Measurements from ENCODE around the gene CDKL4.

The CDKL4 gene

GRCh38 chr2:39243469-39244123, at the start of gene CDKL4:
TSS of gene CDKL4 (minus strand) at chr2:39243970.
- Histone ChIP-seq H3K36me3 (ENCODE audit: control insufficient read depth in 2 of 2, insufficient read depth in 1 of 2, low read length in 2 of 2) (peaks cover 2% of the 10 kb centered on the region in 2 experiments; a peak in 2 of 3 replicates), H3K27ac (ENCODE audit: extremely low read depth, low read depth, low read length) (no peak within 1 kb of the TSS), H3K9me3 (ENCODE audit: control insufficient read depth, insufficient read depth, low read depth, low read length) (no peaks in the 10 kb centered on the region), H3K4me1 (ENCODE audit: control insufficient read depth, insufficient read depth, low read length) (no peaks in the 10 kb centered on the region), H3K4me3 (ENCODE audit: low read depth, low read length) (no peak within 1 kb of the TSS)
- POLR2A ChIA-PET, result no interaction called here
- CTCF ChIA-PET, result no interaction called here
- TF ChIP-seq ZBTB7A (tag by site-specific recombination; IDR thresholded peaks at IDR 0.05; ENCODE audit: low read depth) (no peak), ZNF350 (tag by site-specific recombination; IDR thresholded peaks at IDR 0.05) (no peak), SP7 (tag by site-specific recombination; IDR thresholded peaks at IDR 0.05) (no peak)

- TF ChIP-seq ZNF596 (tag by site-specific recombination; IDR thresholded peaks at IDR 0.05) (no peak), ZNF114 (tag by site-specific recombination; IDR thresholded peaks at IDR 0.05) (no peak), ZNF830 (tag by site-specific recombination; IDR thresholded peaks at IDR 0.05; ENCODE audit: low read depth) (no peak), ZNF585B (tag by site-specific recombination; IDR thresholded peaks at IDR 0.05) (no peak), ZNF513 (tag by site-specific recombination; IDR thresholded peaks at IDR 0.05) (no peak), ZNF510 (tag by site-specific recombination; IDR thresholded peaks at IDR 0.05; ENCODE audit: insufficient replicate concordance) (no peak), ZSCAN4 (tag by site-specific recombination; IDR thresholded peaks at IDR 0.05) (no peak), HIC1 (tag by site-specific recombination; IDR thresholded peaks at IDR 0.05) (no peak)
- Histone ChIP-seq H3K4me1 (ENCODE audit: control insufficient read depth, insufficient read depth, low read length) (no peaks in the 10 kb centered on the region), H3K27ac (ENCODE audit: extremely low read depth, low read depth, low read length) (no peak overlapping the region), H3K4me3 (ENCODE audit: low read depth, low read length) (no peak overlapping the region), H3K36me3 (ENCODE audit: control insufficient read depth in 2 of 2, insufficient read depth in 1 of 2, low read length in 2 of 2) (peaks cover 21 to 35% of the 10 kb centered on the region in 2 experiments), H3K9me3 (ENCODE audit: control insufficient read depth, insufficient read depth, low read depth, low read length) (no peaks in the 10 kb centered on the region)
- POLR2A ChIA-PET, result no interaction called here
- CTCF ChIA-PET, result interaction anchor here (0.7 kb wide), 1 partner anchor 21 kb away, joined by 4 read pairs; no protein-coding TSS in a partner anchor
These were observed 46.7 kb upstream of the CDKL4 start for GRCh38 chr2:39290433-39290832.

- H3K9me3 ChIP-seq (ENCODE audit: control insufficient read depth, insufficient read depth, low read depth, low read length), result no peaks in the 10 kb centered on the region
- no peaks in the 10 kb centered on the region for H3K4me1 ChIP-seq (ENCODE audit: control insufficient read depth, insufficient read depth, low read length)
- no peak overlapping the region for H3K27ac ChIP-seq (ENCODE audit: extremely low read depth, low read depth, low read length)
- no peak overlapping the region for H3K4me3 ChIP-seq (ENCODE audit: low read depth, low read length)
- ChIA-PET POLR2A (no interaction called here), CTCF (interaction anchor here (0.7 kb wide), 1 partner anchor 20 kb away, joined by 4 read pairs; no protein-coding TSS in a partner anchor)
- H3K36me3 ChIP-seq (ENCODE audit: control insufficient read depth in 2 of 2, insufficient read depth in 1 of 2, low read length in 2 of 2), result peaks cover 21 to 35% of the 10 kb centered on the region in 2 experiments
- TF ChIP-seq TSHZ1 (tag by site-specific recombination; IDR thresholded peaks at IDR 0.05; ENCODE audit: borderline replicate concordance), result no peak
- TF ChIP-seq ZNF596 (tag by site-specific recombination; IDR thresholded peaks at IDR 0.05), result no peak
- no peak for TF ChIP-seq BCL11A (tag by site-specific recombination; IDR thresholded peaks at IDR 0.05; ENCODE audit: low read depth)
- TF ChIP-seq ZFP37 (tag by site-specific recombination; IDR thresholded peaks at IDR 0.05), result no peak
- no peak for TF ChIP-seq ZBTB8A (tag by site-specific recombination; IDR thresholded peaks at IDR 0.05)
- no peak for TF ChIP-seq ZNF48 (tag by site-specific recombination; IDR thresholded peaks at IDR 0.05)
- no peak for TF ChIP-seq ZNF837 (tag by site-specific recombination; IDR thresholded peaks at IDR 0.05)
These were observed 45.8 kb upstream of the CDKL4 start for GRCh38 chr2:39289609-39290008.
